Mesendoderm (in vitro differentiated cells): ENCODE measurements around the gene CMPK2.
A peak's percentile ranks its signal among the peaks of the same experiment; 100 is the strongest.

Experiments
- DNase-seq: peaks from one replicate; pipeline ENCODE4 v3.0.0; 2013
- H2AK5ac ChIP-seq: 2 replicates; pipeline ENCODE4 v1.6.1; 2013; ENCODE audit warnings: low read length, inconsistent platforms
- H2BK120ac ChIP-seq: 2 replicates; pipeline ENCODE4 v1.6.1; 2013; ENCODE audit warnings: low read depth, mild to moderate bottlenecking, low read length, moderate library complexity, mixed read lengths
- H2BK15ac ChIP-seq: replicated peaks from 2 replicates; pipeline ENCODE4 v1.6.1; 2013; ENCODE audit warnings: low read depth, mild to moderate bottlenecking, moderate library complexity
- H2BK5ac ChIP-seq: 2 replicates; pipeline ENCODE4 v1.6.1; 2013; ENCODE audit warnings: low read length, inconsistent platforms
- H3K18ac ChIP-seq: 2 replicates; pipeline ENCODE4 v1.6.1; 2013; ENCODE audit warnings: mild to moderate bottlenecking, low read length, mixed read lengths
- H3K23ac ChIP-seq: one replicate; pipeline ENCODE4 v1.6.1; 2013; ENCODE audit warnings: low read length
- H3K27ac ChIP-seq: 2 replicates; pipeline ENCODE4 v1.5.1; 2013; ENCODE audit warnings: low read depth, mild to moderate bottlenecking, inconsistent platforms, low read length, moderate library complexity
- H3K27me3 ChIP-seq: 2 replicates; pipeline ENCODE4 v1.6.1; 2013; ENCODE audit warnings: low read length, control low read depth, mild to moderate bottlenecking, inconsistent platforms; ENCODE audit not compliant: insufficient read depth, poor library complexity
- H3K36me3 ChIP-seq: 2 replicates; pipeline ENCODE4 v1.6.1; 2013; ENCODE audit warnings: low read length, inconsistent platforms; ENCODE audit not compliant: control insufficient read depth, insufficient read depth
- H3K4ac ChIP-seq: one replicate; pipeline ENCODE4 v1.6.1; 2013; ENCODE audit warnings: low read depth, mild to moderate bottlenecking, low read length, moderate library complexity
- H3K4me1 ChIP-seq: 2 replicates; pipeline ENCODE4 v1.6.1; 2013; ENCODE audit warnings: low read depth, low read length, inconsistent platforms; ENCODE audit not compliant: control insufficient read depth
- H3K4me2 ChIP-seq: 2 replicates; pipeline ENCODE4 v1.6.1; 2013; ENCODE audit warnings: low read length
- H3K4me3 ChIP-seq: 2 replicates; pipeline ENCODE4 v1.5.1; 2013; ENCODE audit warnings: mild to moderate bottlenecking, low read length
- H3K56ac ChIP-seq: one replicate; pipeline ENCODE4 v1.6.1; 2013; ENCODE audit warnings: low read length
- H3K79me1 ChIP-seq: 2 replicates; pipeline ENCODE4 v1.6.1; 2013; ENCODE audit warnings: low read length, inconsistent platforms
- H3K79me2 ChIP-seq: 2 replicates; pipeline ENCODE4 v1.6.1; 2013; ENCODE audit warnings: mild to moderate bottlenecking, low read length; ENCODE audit not compliant: control insufficient read depth, insufficient read depth
- H3K9ac ChIP-seq: 2 replicates; pipeline ENCODE4 v1.6.1; 2013; ENCODE audit warnings: low read length, inconsistent platforms
- H4K5ac ChIP-seq: one replicate; pipeline ENCODE4 v1.6.1; 2013; ENCODE audit warnings: low read length
- H4K8ac ChIP-seq: one replicate; pipeline ENCODE4 v1.6.1; 2013; ENCODE audit warnings: low read depth, mild to moderate bottlenecking, control low read depth, low read length, moderate library complexity
- WGBS: extraction: QIAGEN DNeasy Blood & Tissue Kit; methylation state at CpG from one replicate; pipeline ENCODE4 v1.1.7; 2013; ENCODE audit warnings: low lambda C conversion rate, missing lambda C conversion rate; ENCODE audit not compliant: insufficient coverage; ENCODE audit errors: extremely low coverage; 5-methylcytosine and 5-hydroxymethylcytosine counted together

CMPK2 gene

GRCh38 chr2:6828299-6828584 is 37.5 kb downstream of the CMPK2 start:
- H3K36me3 ChIP-seq = no peaks in the 10 kb centered on the region
- H4K5ac ChIP-seq = no peak overlapping the region
- H3K27ac ChIP-seq = no peak overlapping the region
- H3K79me2 ChIP-seq = no peaks in the 10 kb centered on the region
- H3K4me1 ChIP-seq = no peaks in the 10 kb centered on the region
- no peak overlapping the region for H2BK15ac ChIP-seq
- H3K27me3 ChIP-seq = no peaks in the 10 kb centered on the region
- H4K8ac ChIP-seq = no peak overlapping the region
- H2BK5ac ChIP-seq = no peak overlapping the region
- no peaks in the 10 kb centered on the region for H3K79me1 ChIP-seq
- no peak overlapping the region for H3K9ac ChIP-seq
- H2AK5ac ChIP-seq = no peak overlapping the region
- no peak overlapping the region for H3K4me3 ChIP-seq
- no peak overlapping the region for H3K56ac ChIP-seq
- no peak overlapping the region for H3K4me2 ChIP-seq
- no peak overlapping the region for H3K4ac ChIP-seq
- DNase-seq = peak; percentile 47
- H2BK120ac ChIP-seq = no peak overlapping the region
- H3K23ac ChIP-seq = no peak overlapping the region
- no CpG with 5 or more reads among the region's 2 CpGs for WGBS
- no peak overlapping the region for H3K18ac ChIP-seq

- Histone ChIP-seq H3K9ac (no peak overlapping the region), H3K18ac (no peak overlapping the region), H3K79me2 (no peaks in the 10 kb centered on the region), H3K4me2 (no peak overlapping the region), H3K4me3 (no peak overlapping the region), H2BK120ac (no peak overlapping the region), H3K23ac (no peak overlapping the region), H3K27ac (no peak overlapping the region), H3K79me1 (no peaks in the 10 kb centered on the region), H4K8ac (no peak overlapping the region), H2AK5ac (no peak overlapping the region), H3K4me1 (no peaks in the 10 kb centered on the region), H3K56ac (no peak overlapping the region), H2BK5ac (no peak overlapping the region), H4K5ac (no peak overlapping the region), H3K27me3 (no peaks in the 10 kb centered on the region), H2BK15ac (no peak overlapping the region), H3K4ac (no peak overlapping the region), H3K36me3 (no peaks in the 10 kb centered on the region)
- WGBS = no CpG with 5 or more reads among the region's 5 CpGs
- DNase-seq = no peak
These were observed 38.0 kb downstream of the CMPK2 start for GRCh38 chr2:6827566-6828298.

DNA sequence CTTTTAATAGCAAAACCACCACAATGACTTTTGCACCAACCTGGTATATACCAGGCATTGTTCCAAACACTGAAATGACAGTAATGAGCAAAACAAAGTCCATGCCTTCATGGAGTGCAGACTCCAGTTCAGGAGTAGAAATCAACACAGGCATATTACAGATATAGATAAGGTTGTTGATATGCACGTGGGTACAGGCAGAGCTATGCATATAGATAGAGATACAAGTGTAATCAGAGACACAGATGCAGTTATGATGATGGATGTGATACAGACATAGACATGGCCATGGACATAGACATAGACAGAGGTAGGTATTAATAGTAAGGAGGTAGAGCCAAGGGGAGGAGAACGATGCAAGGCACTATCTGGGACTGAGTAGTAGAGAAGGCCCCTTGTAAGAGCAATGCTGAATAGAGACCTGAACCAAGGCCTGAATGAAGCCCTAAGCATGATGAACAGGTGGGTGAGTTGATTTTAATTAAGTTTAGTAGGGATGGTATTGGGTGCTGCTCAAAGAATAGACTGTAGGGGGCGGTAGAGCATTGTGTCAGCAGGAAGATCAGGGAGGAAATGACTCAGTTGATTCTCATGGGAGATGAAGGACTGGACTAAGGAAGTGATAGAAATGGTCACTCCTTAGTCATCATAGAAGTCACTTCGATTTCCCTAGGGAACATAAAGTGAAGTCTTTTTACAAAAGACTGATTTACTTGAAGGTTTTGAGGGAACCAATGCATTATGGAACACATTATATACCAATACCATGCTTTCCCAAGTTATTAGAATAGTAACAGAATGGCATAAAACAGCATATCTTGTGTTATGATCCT is 39.4 kb downstream of the CMPK2 start:
- no CpG with 5 or more reads among the region's 4 CpGs for WGBS
- H3K27ac ChIP-seq = no peak overlapping the region
- no peak overlapping the region for H2AK5ac ChIP-seq
- no peak overlapping the region for H2BK120ac ChIP-seq
- no peaks in the 10 kb centered on the region for H3K79me1 ChIP-seq
- H2BK15ac ChIP-seq = no peak overlapping the region
- H2BK5ac ChIP-seq = no peak overlapping the region
- H4K8ac ChIP-seq = no peak overlapping the region
- H3K4ac ChIP-seq = no peak overlapping the region
- H3K56ac ChIP-seq = no peak overlapping the region
- H3K4me3 ChIP-seq = no peak overlapping the region
- no peaks in the 10 kb centered on the region for H3K27me3 ChIP-seq
- no peak overlapping the region for H3K18ac ChIP-seq
- H3K36me3 ChIP-seq = no peaks in the 10 kb centered on the region
- no peaks in the 10 kb centered on the region for H3K79me2 ChIP-seq
- no peaks in the 10 kb centered on the region for H3K4me1 ChIP-seq
- H3K4me2 ChIP-seq = no peak overlapping the region
- H3K23ac ChIP-seq = no peak overlapping the region
- H3K9ac ChIP-seq = no peak overlapping the region
- DNase-seq = peak; percentile 87
- no peak overlapping the region for H4K5ac ChIP-seq

DNA sequence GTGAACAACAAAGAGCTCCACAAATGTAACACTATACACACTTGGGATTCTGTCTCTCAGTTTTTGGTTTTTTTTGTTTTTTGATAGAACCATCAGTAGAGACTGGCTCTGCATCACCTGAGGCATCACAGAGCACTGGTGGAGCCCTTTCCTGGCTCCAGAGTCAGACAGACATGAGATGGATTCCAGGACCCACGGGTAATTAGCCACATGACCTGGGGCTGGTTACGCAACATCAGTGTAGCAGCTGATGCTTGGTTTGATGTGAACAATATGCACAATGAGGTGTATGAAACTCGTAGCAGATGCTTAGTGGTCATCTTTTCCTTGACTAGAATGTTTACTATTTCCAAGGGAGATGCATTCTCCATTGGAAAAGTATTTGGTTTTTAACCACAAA is 40.7 kb downstream of the CMPK2 start:
- Histone ChIP-seq H3K27me3 (no peaks in the 10 kb centered on the region), H3K9ac (no peak overlapping the region), H3K79me1 (no peaks in the 10 kb centered on the region), H4K5ac (no peak overlapping the region), H3K79me2 (no peaks in the 10 kb centered on the region), H3K27ac (no peak overlapping the region), H3K36me3 (no peaks in the 10 kb centered on the region), H4K8ac (no peak overlapping the region), H3K4me2 (no peak overlapping the region), H2AK5ac (no peak overlapping the region), H3K4me3 (no peak overlapping the region), H3K23ac (no peak overlapping the region), H3K18ac (no peak overlapping the region), H3K56ac (no peak overlapping the region), H3K4ac (no peak overlapping the region), H2BK15ac (no peak overlapping the region), H3K4me1 (no peaks in the 10 kb centered on the region), H2BK120ac (no peak overlapping the region), H2BK5ac (no peak overlapping the region)
- peak; percentile 32 for DNase-seq
- WGBS = no CpG with 5 or more reads among the region's 3 CpGs

DNA sequence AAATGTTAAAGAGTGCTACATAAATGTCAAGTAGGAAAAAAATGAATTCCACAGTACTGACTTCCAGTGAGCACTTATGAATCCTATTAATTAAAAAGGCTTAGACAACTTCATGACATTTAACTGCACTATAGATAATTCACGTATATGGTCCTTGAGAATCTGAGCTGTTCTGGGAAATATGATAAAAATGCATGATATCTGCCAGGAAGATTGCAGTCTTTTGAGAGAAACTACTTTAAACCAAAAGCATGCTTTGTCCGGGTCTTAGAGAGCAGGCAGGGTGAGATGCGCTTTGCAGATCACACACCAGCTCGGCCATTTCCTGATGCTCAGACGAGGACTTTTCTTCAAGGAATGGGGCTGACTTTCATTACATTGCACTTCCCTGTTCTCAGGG is 42.6 kb downstream of the CMPK2 start:
- no peak overlapping the region for H4K8ac ChIP-seq
- no CpG with 5 or more reads among the region's 5 CpGs for WGBS

More for the DNA sequence above, 42.6 kb downstream of the CMPK2 start:
- Histone ChIP-seq H3K23ac (no peak overlapping the region), H3K4me3 (no peak overlapping the region), H3K4ac (no peak overlapping the region), H4K5ac (no peak overlapping the region), H3K79me1 (no peaks in the 10 kb centered on the region), H3K4me2 (no peak overlapping the region), H3K56ac (no peak overlapping the region), H3K9ac (no peak overlapping the region), H2BK5ac (no peak overlapping the region), H3K27me3 (no peaks in the 10 kb centered on the region), H3K4me1 (no peaks in the 10 kb centered on the region), H3K79me2 (no peaks in the 10 kb centered on the region), H2BK15ac (no peak overlapping the region), H3K27ac (no peak overlapping the region), H2AK5ac (no peak overlapping the region), H3K36me3 (no peaks in the 10 kb centered on the region), H2BK120ac (no peak overlapping the region), H3K18ac (no peak overlapping the region)
- no peak for DNase-seq
